B cell (primary cell): Measurements from ENCODE around the gene CYBB.

ENCODE experiments used
- CTCF ChIP-seq: fragments of 200-600 bp; IDR thresholded peaks from one replicate; pipeline ENCODE4 v1.8.0; 2022; ENCODE audit warnings: antibody characterized with exemption, mild to moderate bottlenecking
- EZH2 ChIP-seq: IDR thresholded peaks from 2 replicates; pipeline ENCODE4 v1.6.1; 2012; ENCODE audit warnings: borderline replicate concordance, low read depth, mild to moderate bottlenecking, moderate library complexity, low read length; ENCODE audit not compliant: insufficient read depth, poor library complexity, severe bottlenecking

GRCh38 chrX:37813570-37813969 lies 33.7 kb downstream of the CYBB start:
- TF ChIP-seq CTCF = no peak
- TF ChIP-seq EZH2 = no peak
